NCI-H510A treated with DMSO at 0.1 percent for 48 hours (cell line): Measurements from ENCODE around the gene RNF123.

Experiments
- DNase-seq: peaks from one replicate; lab custom pipeline; 2025; lab: John Stamatoyannopoulos, UW

RNF123 gene

DNA sequence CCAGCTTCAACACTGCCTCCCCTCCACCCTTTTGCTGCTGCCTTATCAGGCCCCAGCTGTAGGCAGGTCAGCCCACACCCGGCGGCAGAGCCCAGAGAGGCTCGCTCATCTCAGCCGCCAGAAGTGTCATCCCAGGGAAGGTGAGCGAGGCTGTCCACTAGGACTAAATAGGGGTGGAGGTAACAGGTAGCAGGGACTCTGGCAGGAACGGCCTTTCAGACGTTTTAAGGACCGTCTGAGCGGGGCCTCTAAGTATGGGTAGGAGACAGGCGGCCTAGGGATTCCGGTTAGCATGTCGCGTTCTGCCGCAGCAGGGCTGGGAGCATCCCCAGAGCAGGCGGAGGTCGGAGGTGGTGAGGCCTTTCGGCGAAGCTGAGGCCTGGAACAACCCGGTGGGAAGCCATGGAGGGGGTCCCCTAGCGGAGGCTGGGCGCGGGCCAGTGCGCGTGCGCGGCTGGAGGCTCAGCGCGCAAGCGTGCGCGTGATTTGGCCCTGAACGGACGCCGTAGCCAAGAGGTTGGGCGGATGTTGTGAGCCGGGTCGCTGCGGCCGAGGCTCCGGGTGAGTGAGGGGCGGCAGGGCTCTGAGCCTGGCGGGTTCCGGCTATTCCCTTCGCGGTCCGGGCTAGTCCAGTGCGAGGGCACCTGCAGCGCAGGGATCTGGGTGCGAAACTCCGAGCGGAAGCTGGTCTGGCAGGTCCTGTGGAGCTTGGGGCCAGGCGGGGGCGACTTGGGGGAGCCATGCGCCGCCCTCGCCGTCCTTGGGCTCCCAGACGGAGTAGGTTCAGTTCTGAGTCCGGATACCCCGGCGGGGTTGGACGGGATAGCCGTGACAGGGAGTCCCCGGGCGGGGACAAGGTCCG is at the start of gene RNF123, which contains the start of gene MST1:
RNF123 (plus strand) TSS at position 512 of the 862 bp plus-strand sequence. CDS start 1,609 bp downstream, outside the sequence.
MST1 (minus strand) TSS at position 429 of the 862 bp plus-strand sequence. CDS start 783 bp downstream, outside the sequence.
- no peak for DNase-seq

GRCh38 chr3:49641292-49641691 is 48.1 kb upstream of the RNF123 start:
- DNase-seq = no peak

DNA sequence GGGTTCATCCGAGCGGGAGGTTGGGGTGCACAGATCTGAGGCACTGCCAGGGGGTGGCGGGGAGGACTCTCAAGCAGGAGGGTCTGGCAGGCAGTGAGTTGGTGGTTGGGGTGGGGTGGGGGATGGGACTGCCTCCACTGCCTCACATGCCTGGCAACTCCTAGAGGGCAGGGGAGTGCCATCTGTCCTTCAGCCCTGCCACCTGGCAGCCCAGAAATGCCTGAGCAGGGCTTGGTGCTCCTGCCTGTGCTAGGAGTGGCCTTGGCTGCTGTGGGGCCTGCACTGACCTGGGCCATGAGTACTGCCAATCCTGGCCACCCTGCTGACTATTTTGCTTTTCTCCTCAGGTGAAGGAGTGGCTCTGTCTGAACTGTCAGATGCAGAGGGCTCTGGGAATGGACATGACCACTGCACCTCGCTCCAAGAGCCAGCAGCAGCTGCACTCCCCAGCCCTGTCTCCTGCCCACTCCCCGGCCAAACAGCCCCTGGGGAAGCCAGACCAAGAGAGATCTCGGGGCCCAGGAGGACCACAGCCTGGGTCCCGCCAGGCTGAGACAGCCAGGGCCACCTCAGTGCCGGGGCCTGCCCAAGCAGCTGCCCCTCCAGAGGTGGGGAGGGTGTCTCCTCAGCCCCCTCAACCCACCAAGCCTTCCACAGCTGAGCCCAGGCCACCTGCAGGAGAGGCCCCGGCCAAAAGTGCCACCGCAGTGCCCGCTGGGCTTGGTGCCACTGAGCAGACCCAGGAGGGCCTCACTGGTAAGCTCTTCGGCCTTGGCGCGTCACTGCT is 47.2 kb upstream of the RNF123 start:
- no peak for DNase-seq

GRCh38 chr3:49642708-49643145 is 46.6 kb upstream of the RNF123 start:
- DNase-seq = no peak

DNA sequence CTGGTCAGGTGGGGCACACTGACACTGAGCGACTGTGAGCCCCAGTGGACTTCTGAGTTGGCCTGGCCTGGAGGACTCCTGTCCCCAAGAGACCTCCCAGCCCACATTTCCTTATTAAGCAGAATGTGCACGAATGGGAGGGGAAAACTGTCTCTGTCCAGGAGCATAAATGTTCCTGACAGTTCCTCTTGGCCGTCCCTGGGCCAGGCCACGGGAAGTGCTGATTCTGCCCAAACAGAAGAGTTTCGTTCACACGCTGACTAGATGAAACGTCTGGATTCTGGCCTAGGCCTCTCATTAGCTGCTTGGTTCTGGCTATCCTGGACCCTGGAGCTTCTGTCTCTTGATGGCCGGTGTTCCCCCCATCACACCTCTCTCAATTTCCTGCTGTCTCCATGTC is 44.7 kb upstream of the RNF123 start:
- no peak for DNase-seq

- no peak for DNase-seq
These were observed 43.1 kb upstream of the RNF123 start for GRCh38 chr3:49646236-49646635.

GRCh38 chr3:49647741-49648140 is 41.6 kb upstream of the RNF123 start:
- DNase-seq = peak; percentile 68

DNA sequence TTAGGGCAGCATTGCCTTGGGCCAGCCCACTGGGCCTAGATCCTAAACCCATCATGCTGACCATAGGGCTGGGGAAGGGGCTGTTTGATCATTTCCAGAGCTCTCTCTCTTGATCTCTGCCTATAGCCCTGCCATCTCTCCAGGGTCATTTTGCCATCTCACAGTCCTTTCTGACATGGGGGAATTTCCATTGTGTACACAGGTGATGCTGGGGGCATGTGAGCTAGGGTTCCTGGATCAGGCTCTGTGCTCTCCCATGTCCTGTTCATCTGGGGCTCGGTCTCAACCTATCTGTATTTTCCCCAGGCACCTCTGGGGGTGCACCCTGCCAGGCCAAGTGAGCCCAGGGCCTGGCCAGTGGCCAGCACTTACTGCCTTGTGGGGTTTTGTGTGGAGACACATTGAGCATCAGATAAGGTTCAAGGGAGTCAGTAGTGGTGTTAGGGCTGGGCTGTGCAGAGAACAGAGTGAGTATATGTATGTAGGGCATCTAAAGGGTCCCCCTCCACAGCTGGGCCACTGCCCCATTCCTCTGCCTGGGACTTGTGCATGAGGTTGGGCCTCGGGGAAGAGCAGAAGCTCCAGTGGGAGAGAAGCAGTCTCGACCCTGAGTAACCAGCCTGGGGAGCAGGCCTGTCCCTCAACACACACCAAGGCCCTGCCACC is 40.9 kb upstream of the RNF123 start:
- DNase-seq = no peak

DNA sequence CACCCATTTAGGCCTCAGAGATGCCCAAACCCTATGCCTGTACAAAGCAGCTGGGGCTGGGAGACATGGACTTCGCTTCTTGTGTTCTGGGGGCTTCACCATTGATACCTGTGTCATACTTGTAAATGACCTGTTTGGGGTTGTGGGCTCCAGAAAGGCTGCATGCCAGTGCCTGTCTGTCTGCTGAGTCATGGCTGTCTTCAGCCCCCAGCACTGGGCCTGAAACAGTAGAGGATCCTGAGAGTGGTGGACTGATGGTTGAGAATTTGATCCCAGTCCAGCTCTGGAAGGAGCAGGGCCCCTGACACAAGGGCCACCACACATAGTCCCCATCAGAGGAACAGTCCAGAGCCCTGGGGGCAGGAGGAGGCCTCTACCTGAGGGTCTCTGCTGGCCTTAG is 39.8 kb upstream of the RNF123 start:
- no peak for DNase-seq

DNA sequence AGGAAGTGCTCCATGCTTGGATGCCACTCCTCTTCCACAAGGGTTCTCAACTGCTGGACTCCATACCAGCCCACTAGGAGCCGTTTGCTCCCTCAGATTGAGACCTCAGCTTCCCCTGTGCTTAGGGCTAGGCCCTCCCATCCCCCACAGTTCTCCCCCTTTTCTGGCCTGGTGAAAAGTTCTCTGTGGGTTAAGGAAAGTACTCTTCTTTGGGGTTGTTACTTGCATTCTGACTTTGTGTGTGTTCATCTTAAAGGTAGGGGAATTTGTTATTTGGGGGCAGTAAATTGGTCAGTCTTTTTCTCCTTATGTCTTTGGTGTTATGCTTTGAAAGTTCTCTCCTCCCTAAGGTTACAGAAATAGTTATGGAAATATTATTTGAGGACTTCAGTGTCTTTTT is 39.2 kb upstream of the RNF123 start:
- DNase-seq = no peak

GRCh38 chr3:49650637-49651036 is 38.7 kb upstream of the RNF123 start:
- no peak for DNase-seq

DNA sequence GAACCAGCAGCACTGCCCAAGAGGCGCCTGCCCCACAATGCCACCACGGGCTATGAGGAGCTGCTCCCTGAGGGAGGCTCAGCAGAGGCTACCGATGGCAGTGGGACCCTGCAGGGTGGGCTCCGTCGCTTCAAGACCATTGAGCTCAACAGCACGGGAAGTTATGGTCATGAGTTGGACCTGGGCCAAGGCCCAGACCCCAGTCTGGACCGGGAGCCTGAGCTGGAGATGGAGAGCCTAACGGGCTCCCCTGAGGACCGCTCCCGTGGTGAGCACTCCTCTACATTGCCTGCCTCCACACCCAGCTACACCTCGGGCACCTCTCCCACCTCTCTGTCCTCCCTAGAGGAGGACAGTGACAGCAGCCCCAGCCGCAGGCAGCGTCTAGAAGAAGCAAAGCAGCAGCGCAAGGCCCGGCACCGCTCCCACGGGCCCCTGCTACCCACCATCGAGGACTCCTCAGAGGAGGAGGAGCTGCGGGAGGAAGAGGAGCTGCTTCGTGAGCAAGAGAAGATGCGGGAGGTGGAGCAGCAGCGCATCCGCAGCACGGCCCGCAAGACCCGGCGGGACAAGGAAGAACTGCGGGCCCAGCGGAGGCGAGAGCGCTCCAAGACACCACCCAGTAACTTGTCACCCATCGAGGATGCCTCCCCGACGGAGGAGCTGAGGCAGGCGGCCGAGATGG is 37.0 kb upstream of the RNF123 start:
- DNase-seq = no peak

DNA sequence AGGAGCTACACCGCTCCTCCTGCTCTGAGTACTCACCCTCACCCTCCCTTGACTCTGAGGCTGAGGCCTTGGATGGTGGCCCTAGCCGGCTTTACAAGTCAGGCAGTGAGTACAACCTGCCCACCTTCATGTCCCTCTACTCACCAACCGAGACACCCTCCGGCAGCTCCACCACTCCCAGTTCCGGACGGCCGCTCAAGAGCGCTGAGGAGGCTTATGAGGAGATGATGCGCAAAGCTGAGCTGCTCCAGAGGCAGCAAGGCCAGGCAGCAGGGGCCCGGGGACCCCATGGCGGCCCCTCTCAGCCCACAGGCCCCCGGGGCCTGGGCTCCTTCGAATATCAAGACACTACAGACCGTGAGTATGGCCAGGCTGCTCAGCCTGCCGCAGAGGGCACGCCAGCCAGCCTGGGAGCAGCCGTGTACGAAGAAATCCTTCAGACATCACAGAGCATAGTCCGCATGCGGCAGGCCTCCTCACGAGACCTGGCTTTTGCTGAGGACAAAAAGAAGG is 36.4 kb upstream of the RNF123 start:
- DNase-seq = no peak

GRCh38 chr3:49653621-49654020 is 35.7 kb upstream of the RNF123 start:
- no peak for DNase-seq

DNA sequence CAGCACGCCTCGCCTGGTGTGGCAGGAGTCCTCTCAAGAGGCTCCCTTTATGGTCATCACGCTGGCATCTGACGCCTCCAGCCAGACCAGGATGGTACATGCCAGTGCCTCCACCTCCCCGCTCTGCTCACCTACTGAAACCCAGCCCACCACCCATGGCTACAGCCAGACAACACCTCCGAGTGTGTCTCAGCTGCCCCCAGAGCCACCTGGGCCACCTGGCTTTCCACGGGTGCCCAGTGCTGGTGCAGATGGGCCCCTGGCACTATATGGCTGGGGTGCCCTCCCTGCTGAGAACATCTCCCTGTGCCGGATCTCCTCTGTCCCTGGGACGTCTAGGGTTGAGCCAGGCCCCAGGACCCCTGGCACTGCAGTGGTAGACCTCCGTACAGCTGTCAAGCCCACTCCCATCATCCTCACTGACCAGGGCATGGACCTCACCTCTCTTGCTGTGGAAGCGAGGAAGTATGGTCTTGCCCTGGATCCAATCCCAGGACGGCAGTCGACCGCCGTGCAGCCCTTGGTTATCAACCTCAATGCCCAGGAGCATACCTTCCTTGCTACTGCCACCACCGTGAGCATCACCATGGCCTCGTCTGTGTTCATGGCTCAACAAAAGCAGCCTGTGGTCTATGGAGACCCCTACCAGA is 35.1 kb upstream of the RNF123 start:
- DNase-seq = no peak

DNA sequence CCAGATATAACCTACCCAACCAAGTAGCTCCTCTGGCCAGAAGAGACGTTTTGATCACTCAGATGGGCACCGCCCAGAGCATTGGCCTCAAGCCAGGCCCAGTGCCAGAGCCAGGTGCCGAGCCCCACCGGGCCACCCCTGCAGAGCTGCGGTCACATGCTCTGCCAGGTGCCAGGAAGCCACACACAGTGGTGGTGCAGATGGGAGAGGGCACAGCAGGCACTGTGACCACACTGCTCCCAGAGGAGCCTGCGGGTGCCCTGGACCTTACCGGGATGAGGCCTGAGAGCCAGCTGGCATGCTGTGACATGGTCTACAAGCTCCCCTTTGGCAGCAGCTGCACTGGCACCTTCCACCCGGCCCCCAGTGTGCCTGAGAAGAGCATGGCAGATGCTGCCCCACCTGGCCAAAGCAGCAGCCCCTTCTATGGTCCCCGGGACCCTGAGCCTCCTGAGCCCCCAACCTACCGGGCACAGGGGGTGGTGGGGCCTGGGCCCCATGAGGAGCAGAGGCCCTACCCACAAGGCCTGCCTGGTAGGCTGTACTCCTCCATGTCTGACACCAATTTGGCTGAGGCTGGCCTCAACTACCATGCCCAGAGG is 34.3 kb upstream of the RNF123 start:
- DNase-seq = peak; percentile 44

DNA sequence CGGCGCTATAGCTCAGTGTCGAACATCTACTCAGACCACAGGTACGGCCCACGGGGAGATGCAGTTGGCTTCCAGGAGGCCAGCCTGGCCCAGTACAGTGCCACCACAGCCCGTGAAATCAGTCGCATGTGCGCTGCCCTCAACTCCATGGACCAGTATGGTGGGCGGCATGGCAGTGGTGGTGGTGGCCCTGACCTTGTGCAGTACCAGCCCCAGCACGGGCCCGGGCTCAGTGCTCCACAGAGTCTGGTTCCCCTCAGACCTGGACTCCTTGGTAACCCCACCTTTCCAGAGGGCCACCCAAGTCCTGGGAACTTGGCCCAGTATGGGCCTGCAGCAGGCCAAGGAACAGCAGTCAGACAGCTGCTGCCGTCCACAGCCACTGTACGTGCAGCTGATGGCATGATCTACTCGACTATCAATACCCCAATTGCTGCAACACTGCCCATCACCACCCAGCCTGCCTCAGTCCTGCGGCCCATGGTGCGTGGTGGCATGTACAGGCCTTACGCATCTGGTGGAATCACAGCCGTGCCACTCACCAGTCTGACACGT is 33.5 kb upstream of the RNF123 start:
- DNase-seq = no peak

- DNase-seq = no peak
These were observed 32.7 kb upstream of the RNF123 start for GRCh38 chr3:49656541-49657112.

DNA sequence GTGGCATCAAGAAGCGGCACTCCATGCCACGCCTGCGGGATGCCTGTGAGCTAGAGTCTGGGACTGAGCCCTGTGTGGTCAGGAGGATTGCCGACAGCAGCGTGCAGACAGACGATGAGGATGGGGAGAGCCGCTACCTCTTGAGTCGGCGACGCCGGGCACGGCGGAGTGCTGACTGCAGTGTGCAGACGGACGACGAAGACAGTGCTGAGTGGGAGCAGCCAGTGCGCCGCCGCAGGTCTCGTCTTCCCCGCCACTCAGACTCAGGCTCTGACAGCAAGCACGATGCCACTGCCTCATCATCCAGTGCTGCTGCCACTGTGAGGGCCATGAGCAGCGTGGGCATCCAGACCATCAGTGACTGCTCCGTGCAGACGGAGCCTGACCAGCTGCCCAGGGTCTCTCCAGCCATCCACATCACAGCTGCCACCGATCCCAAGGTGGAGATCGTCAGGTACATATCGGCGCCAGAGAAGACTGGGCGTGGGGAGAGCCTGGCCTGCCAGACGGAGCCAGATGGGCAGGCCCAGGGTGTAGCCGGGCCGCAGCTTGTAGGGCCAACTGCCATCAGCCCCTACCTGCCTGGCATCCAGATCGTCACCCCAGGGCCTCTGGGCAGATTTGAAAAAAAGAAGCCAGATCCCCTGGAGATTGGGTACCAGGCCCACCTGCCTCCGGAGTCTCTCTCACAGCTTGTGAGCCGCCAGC is 32.0 kb upstream of the RNF123 start:
- no peak for DNase-seq
